Measurements from ENCODE around the gene DHX36.

Gene DHX36

DNA sequence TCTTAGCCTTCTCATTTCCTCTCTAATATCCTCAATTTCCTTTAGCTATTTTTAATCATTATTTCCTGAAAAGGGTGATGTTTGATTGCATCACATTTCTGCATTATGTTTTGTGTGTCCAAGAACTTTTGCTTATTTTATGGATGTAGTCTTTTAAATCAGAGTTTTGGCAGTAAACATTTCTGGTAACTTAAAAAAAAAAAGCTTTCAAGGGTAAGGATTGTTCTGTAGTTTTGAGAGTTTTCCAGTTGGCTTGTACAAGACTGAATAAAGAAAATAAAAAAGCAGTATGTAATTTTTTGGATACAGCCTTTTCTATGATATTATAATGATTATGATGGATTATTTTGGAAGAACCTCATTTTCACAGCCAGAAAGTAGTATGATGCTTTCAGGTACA, 99.4 kb downstream of the DHX36 start:
- DNase-seq (ENCODE audit: low spot score): no peak

DNA sequence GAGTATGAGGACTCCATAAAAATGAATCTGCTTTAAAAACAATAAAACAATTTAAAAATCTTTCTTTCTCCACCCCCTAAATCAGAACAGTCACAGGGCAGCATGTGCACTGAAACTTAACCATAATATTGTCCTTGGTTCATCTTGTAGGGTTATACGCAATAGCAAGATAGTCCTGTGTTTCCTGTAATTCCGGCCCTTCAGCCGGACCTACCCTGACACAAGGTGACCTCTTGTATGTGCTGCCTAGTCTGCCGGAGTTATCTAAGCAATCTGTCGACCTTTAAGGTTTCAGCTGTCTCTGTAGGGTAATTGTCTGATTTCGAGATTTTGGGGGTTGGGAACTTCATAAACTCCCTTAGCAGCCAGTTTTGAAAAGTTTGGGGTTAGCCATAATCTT, 99.9 kb downstream of the DHX36 start:
- no peak for DNase-seq (ENCODE audit: low spot score)

DNA sequence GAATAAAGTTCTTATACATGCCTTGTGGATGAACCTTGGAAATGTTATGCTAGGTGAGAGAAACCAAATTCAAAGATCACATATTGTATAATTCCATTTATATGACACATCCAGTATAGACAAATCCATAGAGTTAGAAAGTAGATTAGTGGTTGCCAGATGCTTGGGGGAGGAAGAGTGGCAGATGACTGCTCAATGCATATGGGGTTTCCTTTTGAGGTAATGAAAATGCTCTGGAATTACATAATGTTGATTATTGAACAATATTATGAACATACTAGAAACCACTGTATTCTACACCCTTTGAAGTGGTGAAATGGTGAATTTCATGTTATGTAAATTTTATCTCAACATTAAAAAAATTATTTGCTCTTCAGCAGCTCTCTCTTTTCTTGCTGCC, 100.8 kb downstream of the DHX36 start:
- DNase-seq (ENCODE audit: low spot score): no peak
